HCT116 (cell line): Measurements from ENCODE around the gene LEMD3. TPM values are rescaled to one million over a fixed set of nuclear protein-coding genes. Genes with fewer than 3 reads are reported as not detected.

Source experiments
- ATAC-seq: fragments of 200-7000 bp; cut with Tn5 transposase; 2 replicates; pipeline ENCODE4 v1.9.1; 2020; ENCODE audit warnings: mild to moderate bottlenecking, moderate library complexity
- BruUV-seq: library from RNA; stranded (reverse); fragments of 400-500 nt; replicated peaks from 2 replicates; lab custom pipeline; 2021; lab: Mats Ljungman, UMichigan
- CTCF ChIA-PET: fragments of 300-600 bp; sonication (Branson Sonifier 250); formaldehyde crosslinking; loops from one replicate; lab custom pipeline; 2021; ENCODE audit warnings: antibody characterized with exemption; lab: Charles Lee
- POLR2A ChIA-PET: fragments of 300-600, 350-600 bp; sonication (Branson Sonifier 250); formaldehyde crosslinking; loops from one replicate; lab custom pipeline; 2021; ENCODE audit warnings: antibody characterized with exemption; lab: Charles Lee
- RAD21 ChIA-PET, 2 experiments: fragments of 300-600 bp; sonication (Branson Sonifier 250); formaldehyde crosslinking; loops; one replicate each; lab custom pipeline; 2023; ENCODE audit warnings: low total read pairs in 2 of 2; ENCODE audit not compliant: uncharacterized antibody in 2 of 2, unreplicated experiment in 2 of 2, low non-redundant PET in 1 of 2; lab: Charles Lee
- DNase-seq: peaks from one replicate; pipeline ENCODE4 v3.0.0-alpha.2; 2010; ENCODE audit warnings: low read depth, low spot score
- H2AFZ ChIP-seq: fragments of 200-600 bp; shearing (Covaris generic), sonication (generic); 2 replicates; pipeline ENCODE4 v1.6.1; 2017; ENCODE audit warnings: low read depth, mixed run types, mixed read lengths, antibody characterized with exemption, low read length; ENCODE audit not compliant: poor library complexity, severe bottlenecking
- H3K27ac ChIP-seq: 2 replicates; pipeline ENCODE4 v1.5.1; 2012; ENCODE audit warnings: low read depth, low read length
- H3K27me3 ChIP-seq: fragments of 200-600 bp; sonication (generic); 2 replicates; pipeline ENCODE4 v1.6.1; 2016; ENCODE audit warnings: mixed run types, low read length, mixed read lengths; ENCODE audit not compliant: insufficient read depth
- H3K36me3 ChIP-seq, 2 experiments: fragments of 200-500 bp in 1 of 2; fragments of 200-600 bp in 1 of 2; sonication (Bioruptor generic) in 1 of 2; sonication (generic) in 1 of 2; 2 replicates each; pipeline versions ENCODE4 v1.5.1 to v1.6.1; 2014 to 2016; ENCODE audit warnings: low read length in 2 of 2, inconsistent platforms in 1 of 2, mixed read lengths in 1 of 2, mixed run types in 1 of 2; ENCODE audit not compliant: insufficient read depth in 2 of 2, control insufficient read depth in 1 of 2
- H3K4me1 ChIP-seq, 2 experiments: fragments of 200-600 bp in 1 of 2; sonication (generic) in 1 of 2; 2 replicates each; pipeline versions ENCODE4 v1.5.1 to v1.6.1; 2012 to 2017; ENCODE audit warnings: low read length in 2 of 2, inconsistent platforms in 1 of 2, mild to moderate bottlenecking in 1 of 2, mixed read lengths in 1 of 2, mixed run types in 1 of 2, moderate library complexity in 1 of 2; ENCODE audit not compliant: insufficient read depth in 2 of 2, control insufficient read depth in 1 of 2
- H3K4me2 ChIP-seq: fragments of 200-600 bp; sonication (generic); 2 replicates; pipeline ENCODE4 v1.6.1; 2017; ENCODE audit warnings: mixed run types, low read length, mixed read lengths
- H3K4me3 ChIP-seq, 2 experiments: fragments of 200-600 bp in 1 of 2; sonication (generic) in 1 of 2; replicated peaks in 1 of 2; 2 replicates each; pipeline ENCODE4 v1.5.1; 2011 to 2016; ENCODE audit warnings: low read length in 2 of 2, control low read depth in 1 of 2, low read depth in 1 of 2, mild to moderate bottlenecking in 1 of 2, mixed read lengths in 1 of 2, mixed run types in 1 of 2
- H3K79me2 ChIP-seq: fragments of 200-600 bp; sonication (generic); 2 replicates; pipeline ENCODE4 v1.6.1; 2017; ENCODE audit warnings: mild to moderate bottlenecking, mixed run types, low read length, moderate library complexity, mixed read lengths; ENCODE audit not compliant: insufficient read depth
- H3K9ac ChIP-seq: fragments of 200-600 bp; sonication (generic); 2 replicates; pipeline ENCODE4 v1.6.1; 2016; ENCODE audit warnings: low read length, mixed read lengths
- H3K9me2 ChIP-seq: fragments of 200-600 bp; sonication (generic), shearing (Covaris generic); 2 replicates; pipeline ENCODE4 v1.6.1; 2017; ENCODE audit warnings: mixed run types, mild to moderate bottlenecking, moderate library complexity; ENCODE audit not compliant: insufficient read depth
- H3K9me3 ChIP-seq, 2 experiments: fragments of 200-500 bp in 1 of 2; fragments of 200-600 bp in 1 of 2; sonication (Bioruptor generic) in 1 of 2; sonication (generic) in 1 of 2; 2 replicates each; pipeline ENCODE4 v1.6.1; 2014 to 2017; ENCODE audit warnings: low read length in 2 of 2, mixed read lengths in 2 of 2, inconsistent platforms in 1 of 2, low read depth in 1 of 2, mild to moderate bottlenecking in 1 of 2, mixed run types in 1 of 2, moderate library complexity in 1 of 2; ENCODE audit not compliant: control insufficient read depth in 1 of 2, insufficient read depth in 1 of 2
- H4K20me1 ChIP-seq: fragments of 200-600 bp; sonication (generic), shearing (Covaris generic); 2 replicates; pipeline ENCODE4 v1.6.1; 2017; ENCODE audit warnings: mixed run types, mild to moderate bottlenecking, moderate library complexity; ENCODE audit not compliant: insufficient read depth
- ELF1 ChIP-seq: IDR thresholded peaks from 2 replicates; pipeline ENCODE4 v1.6.1; 2012; ENCODE audit warnings: low read depth, borderline replicate concordance
- JUND ChIP-seq: IDR thresholded peaks from 2 replicates; pipeline ENCODE4 v1.6.1; 2012
- RAD21 ChIP-seq: IDR thresholded peaks from 2 replicates; pipeline ENCODE4 v1.6.1; 2012; ENCODE audit warnings: low read depth, mild to moderate bottlenecking
- SP1 ChIP-seq: IDR thresholded peaks from 2 replicates; pipeline ENCODE4 v1.6.1; 2012; ENCODE audit warnings: low read depth
- ZFX ChIP-seq: fragments of 450-650 bp; IDR thresholded peaks from 2 replicates; pipeline ENCODE4 v1.6.1; 2017
- intact Hi-C: fragments of 100-400 bp; cut with micrococcal nuclease; formaldehyde crosslinking; loops from 2 replicates; pipeline ENCODE4 v1.10.0; 2022
- total RNA-seq: library from RNA; stranded (reverse); gene quantifications from one replicate; pipeline ENCODE4 v1.2.1, GENCODE V29; 2021; ENCODE audit not compliant: unreplicated experiment
- TF ChIP-seq, protein P1 (sequence below): IDR thresholded peaks from 2 replicates; pipeline ENCODE4 v1.6.1; 2012; ENCODE audit warnings: low read depth
- TF ChIP-seq, protein P2 (sequence below), 3 experiments: fragments of 200-600 bp in 1 of 3; sonication (generic) in 1 of 3; IDR thresholded peaks in 2 of 3; conservative IDR thresholded peaks in 1 of 3; 2 replicates each; pipeline ENCODE4 v1.5.1; 2012 to 2017; ENCODE audit warnings: low read depth in 2 of 3, low read length in 2 of 3, antibody characterized with exemption in 1 of 3, borderline replicate concordance in 1 of 3, control low read depth in 1 of 3, mild to moderate bottlenecking in 1 of 3, mixed read lengths in 1 of 3, mixed run types in 1 of 3, moderate library complexity in 1 of 3; ENCODE audit not compliant: insufficient read depth in 1 of 3

The LEMD3 gene
- total RNA-seq, 1 experiment from 2014 or later = 28.7 TPM

GRCh38 chr12:65200007-65200665, 30.8 kb downstream of the LEMD3 start:
- DNase-seq (no peak), ATAC-seq (no peak)
- Histone ChIP-seq H3K27ac (no peak overlapping the region), H3K27me3 (no peaks in the 10 kb centered on the region), H3K9me3 (no peaks in the 10 kb centered on the region), H2AFZ (no peak overlapping the region), H3K36me3 (no peaks in the 10 kb centered on the region), H3K9ac (no peak overlapping the region), H3K79me2 (peaks cover 97% of the 10 kb centered on the region), H3K9me2 (no peaks in the 10 kb centered on the region), H4K20me1 (peaks cover 12% of the 10 kb centered on the region; the same call in 1 of the 2 replicates), H3K4me3 (no peak overlapping the region), H3K4me1 (no peaks in the 10 kb centered on the region), H3K4me2 (no peak overlapping the region)
- ChIA-PET POLR2A (no interaction called here), CTCF (no interaction called here), RAD21 (no interaction called here)
- no peak for TF ChIP-seq ZFX
- no peak for TF ChIP-seq ELF1
- TF ChIP-seq JUND = no peak
- TF ChIP-seq, protein P1, sequence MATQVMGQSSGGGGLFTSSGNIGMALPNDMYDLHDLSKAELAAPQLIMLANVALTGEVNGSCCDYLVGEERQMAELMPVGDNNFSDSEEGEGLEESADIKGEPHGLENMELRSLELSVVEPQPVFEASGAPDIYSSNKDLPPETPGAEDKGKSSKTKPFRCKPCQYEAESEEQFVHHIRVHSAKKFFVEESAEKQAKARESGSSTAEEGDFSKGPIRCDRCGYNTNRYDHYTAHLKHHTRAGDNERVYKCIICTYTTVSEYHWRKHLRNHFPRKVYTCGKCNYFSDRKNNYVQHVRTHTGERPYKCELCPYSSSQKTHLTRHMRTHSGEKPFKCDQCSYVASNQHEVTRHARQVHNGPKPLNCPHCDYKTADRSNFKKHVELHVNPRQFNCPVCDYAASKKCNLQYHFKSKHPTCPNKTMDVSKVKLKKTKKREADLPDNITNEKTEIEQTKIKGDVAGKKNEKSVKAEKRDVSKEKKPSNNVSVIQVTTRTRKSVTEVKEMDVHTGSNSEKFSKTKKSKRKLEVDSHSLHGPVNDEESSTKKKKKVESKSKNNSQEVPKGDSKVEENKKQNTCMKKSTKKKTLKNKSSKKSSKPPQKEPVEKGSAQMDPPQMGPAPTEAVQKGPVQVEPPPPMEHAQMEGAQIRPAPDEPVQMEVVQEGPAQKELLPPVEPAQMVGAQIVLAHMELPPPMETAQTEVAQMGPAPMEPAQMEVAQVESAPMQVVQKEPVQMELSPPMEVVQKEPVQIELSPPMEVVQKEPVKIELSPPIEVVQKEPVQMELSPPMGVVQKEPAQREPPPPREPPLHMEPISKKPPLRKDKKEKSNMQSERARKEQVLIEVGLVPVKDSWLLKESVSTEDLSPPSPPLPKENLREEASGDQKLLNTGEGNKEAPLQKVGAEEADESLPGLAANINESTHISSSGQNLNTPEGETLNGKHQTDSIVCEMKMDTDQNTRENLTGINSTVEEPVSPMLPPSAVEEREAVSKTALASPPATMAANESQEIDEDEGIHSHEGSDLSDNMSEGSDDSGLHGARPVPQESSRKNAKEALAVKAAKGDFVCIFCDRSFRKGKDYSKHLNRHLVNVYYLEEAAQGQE = no peak
- TF ChIP-seq RAD21 = no peak
- TF ChIP-seq SP1 = no peak
- TF ChIP-seq, protein P2, sequence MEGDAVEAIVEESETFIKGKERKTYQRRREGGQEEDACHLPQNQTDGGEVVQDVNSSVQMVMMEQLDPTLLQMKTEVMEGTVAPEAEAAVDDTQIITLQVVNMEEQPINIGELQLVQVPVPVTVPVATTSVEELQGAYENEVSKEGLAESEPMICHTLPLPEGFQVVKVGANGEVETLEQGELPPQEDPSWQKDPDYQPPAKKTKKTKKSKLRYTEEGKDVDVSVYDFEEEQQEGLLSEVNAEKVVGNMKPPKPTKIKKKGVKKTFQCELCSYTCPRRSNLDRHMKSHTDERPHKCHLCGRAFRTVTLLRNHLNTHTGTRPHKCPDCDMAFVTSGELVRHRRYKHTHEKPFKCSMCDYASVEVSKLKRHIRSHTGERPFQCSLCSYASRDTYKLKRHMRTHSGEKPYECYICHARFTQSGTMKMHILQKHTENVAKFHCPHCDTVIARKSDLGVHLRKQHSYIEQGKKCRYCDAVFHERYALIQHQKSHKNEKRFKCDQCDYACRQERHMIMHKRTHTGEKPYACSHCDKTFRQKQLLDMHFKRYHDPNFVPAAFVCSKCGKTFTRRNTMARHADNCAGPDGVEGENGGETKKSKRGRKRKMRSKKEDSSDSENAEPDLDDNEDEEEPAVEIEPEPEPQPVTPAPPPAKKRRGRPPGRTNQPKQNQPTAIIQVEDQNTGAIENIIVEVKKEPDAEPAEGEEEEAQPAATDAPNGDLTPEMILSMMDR (IDR thresholded peaks at IDR 0.05 in 2 of 3, conservative IDR thresholded peaks at IDR 0.05 in 1 of 3; ENCODE audit: borderline replicate concordance in 1 of 3, insufficient read depth in 1 of 3, low read depth in 2 of 3, low read length in 2 of 3) = no peak
- intact Hi-C loops = no loop called here
- BruUV-seq = no TSS peak
